H1 (cell line): ENCODE data around the gene ZNF528. TPM values are rescaled to one million over a fixed set of nuclear protein-coding genes. Genes with fewer than 3 reads are reported as not detected.

Experiments used
- ATF2 ChIP-seq: IDR thresholded peaks from 2 replicates; pipeline ENCODE4 v1.6.1; 2012; ENCODE audit warnings: low read length, inconsistent platforms
- CEBPB ChIP-seq: IDR thresholded peaks from 2 replicates; pipeline ENCODE4 v1.6.1; 2012; ENCODE audit warnings: low read depth, low read length
- CHD7 ChIP-seq: fragments of 300-600 bp; sonication (generic); IDR thresholded peaks from 2 replicates; pipeline ENCODE4 v1.7.1; 2012; ENCODE audit warnings: low read length, moderate library complexity, mild to moderate bottlenecking, inconsistent platforms; ENCODE audit not compliant: insufficient replicate concordance
- CTBP2 ChIP-seq: IDR thresholded peaks from 2 replicates; pipeline ENCODE4 v1.7.0; 2011; ENCODE audit warnings: borderline replicate concordance, mild to moderate bottlenecking, moderate library complexity, mixed read lengths, low read length; ENCODE audit not compliant: insufficient read depth, insufficient read length
- POLR2A ChIP-seq, 2 experiments: IDR thresholded peaks; 1 replicate in 1 of 2; 2 replicates in 1 of 2; pipeline ENCODE4 v1.6.1; 2011; ENCODE audit warnings: low read depth in 2 of 2, low read length in 2 of 2, mild to moderate bottlenecking in 2 of 2; ENCODE audit errors: control extremely low read depth in 1 of 2
- SRF ChIP-seq: IDR thresholded peaks from 2 replicates; pipeline ENCODE4 v1.6.1; 2011; ENCODE audit warnings: mild to moderate bottlenecking, low read depth, low read length, moderate library complexity
- TEAD4 ChIP-seq: IDR thresholded peaks from 2 replicates; pipeline ENCODE4 v1.6.1; 2012; ENCODE audit warnings: low read depth, low read length, inconsistent platforms, mixed read lengths
- YY1 ChIP-seq: IDR thresholded peaks from 2 replicates; pipeline ENCODE4 v1.6.1; 2011; ENCODE audit warnings: low read depth, mild to moderate bottlenecking, low read length
- polyA plus RNA-seq, 7 experiments: library from polyadenylated mRNA; depleted of rRNA in 3 of 7; stranded (reverse) in 5 of 7; unstranded in 2 of 7; fragments of >200 nt in 5 of 7; fragments of 200-250 nt in 2 of 7; gene quantifications; 1 replicate in 5 of 7; 2 replicates in 1 of 7; 4 replicates in 1 of 7; pipeline versions ENCODE4 v1.2.1 to v1.2.3, GENCODE V29; 2011 to 2013; ENCODE audit warnings: missing spikeins in 2 of 7, mixed read lengths in 2 of 7
- total RNA-seq: library from RNA; stranded (reverse); fragmentation: NEBNext Ultra II Directional; extraction: Animal tissue kit (Norgen Biotek cat#: 25700); gene quantifications from 2 replicates; pipeline ENCODE4 v1.2.1, GENCODE V29; 2021
- TF ChIP-seq, protein P1 (sequence below): IDR thresholded peaks from 2 replicates; pipeline ENCODE4 v1.6.1; 2012; ENCODE audit warnings: inconsistent platforms
- TF ChIP-seq, protein P2 (sequence below): IDR thresholded peaks from 2 replicates; pipeline ENCODE4 v1.6.1; 2011; ENCODE audit warnings: low read depth, mild to moderate bottlenecking, low read length; ENCODE audit not compliant: insufficient read depth

The ZNF528 gene
- total and polyA plus RNA-seq, 2 of the 8 experiments (the other 6 are each of a cell fraction or from before 2014, with no cell fraction given): 0.58 to 4.2 TPM

- TF ChIP-seq CHD7 (no peak), YY1 (no peak), TEAD4 (no peak), POLR2A (IDR thresholded peaks at IDR 0.05; ENCODE audit: control extremely low read depth in 1 of 2, low read depth in 2 of 2, low read length in 2 of 2) (no peak), CEBPB (no peak), ATF2 (no peak), SRF (no peak), CTBP2 (no peak)
- TF ChIP-seq, protein P1, sequence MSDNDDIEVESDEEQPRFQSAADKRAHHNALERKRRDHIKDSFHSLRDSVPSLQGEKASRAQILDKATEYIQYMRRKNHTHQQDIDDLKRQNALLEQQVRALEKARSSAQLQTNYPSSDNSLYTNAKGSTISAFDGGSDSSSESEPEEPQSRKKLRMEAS: no peak
- TF ChIP-seq, protein P2, sequence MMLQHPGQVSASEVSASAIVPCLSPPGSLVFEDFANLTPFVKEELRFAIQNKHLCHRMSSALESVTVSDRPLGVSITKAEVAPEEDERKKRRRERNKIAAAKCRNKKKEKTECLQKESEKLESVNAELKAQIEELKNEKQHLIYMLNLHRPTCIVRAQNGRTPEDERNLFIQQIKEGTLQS: no peak
These were observed 46.9 kb downstream of the ZNF528 start (continued) for GRCh38 chr19:52444506-52444905.
